NOMO-1 treated with dmso at 0.1 percent for 144 hours (cell line): ENCODE measurements around the gene ZNF429.
"Not testable (repeated sequence)": the region's sequence is repeated elsewhere in the genome, so short reads cannot be mapped to it uniquely, and the experiment has no call there.

ENCODE experiments used
- DNase-seq: peaks from one replicate; lab custom pipeline; 2025; ENCODE audit not compliant: unreplicated experiment; lab: John Stamatoyannopoulos, UW

Gene ZNF429

DNA sequence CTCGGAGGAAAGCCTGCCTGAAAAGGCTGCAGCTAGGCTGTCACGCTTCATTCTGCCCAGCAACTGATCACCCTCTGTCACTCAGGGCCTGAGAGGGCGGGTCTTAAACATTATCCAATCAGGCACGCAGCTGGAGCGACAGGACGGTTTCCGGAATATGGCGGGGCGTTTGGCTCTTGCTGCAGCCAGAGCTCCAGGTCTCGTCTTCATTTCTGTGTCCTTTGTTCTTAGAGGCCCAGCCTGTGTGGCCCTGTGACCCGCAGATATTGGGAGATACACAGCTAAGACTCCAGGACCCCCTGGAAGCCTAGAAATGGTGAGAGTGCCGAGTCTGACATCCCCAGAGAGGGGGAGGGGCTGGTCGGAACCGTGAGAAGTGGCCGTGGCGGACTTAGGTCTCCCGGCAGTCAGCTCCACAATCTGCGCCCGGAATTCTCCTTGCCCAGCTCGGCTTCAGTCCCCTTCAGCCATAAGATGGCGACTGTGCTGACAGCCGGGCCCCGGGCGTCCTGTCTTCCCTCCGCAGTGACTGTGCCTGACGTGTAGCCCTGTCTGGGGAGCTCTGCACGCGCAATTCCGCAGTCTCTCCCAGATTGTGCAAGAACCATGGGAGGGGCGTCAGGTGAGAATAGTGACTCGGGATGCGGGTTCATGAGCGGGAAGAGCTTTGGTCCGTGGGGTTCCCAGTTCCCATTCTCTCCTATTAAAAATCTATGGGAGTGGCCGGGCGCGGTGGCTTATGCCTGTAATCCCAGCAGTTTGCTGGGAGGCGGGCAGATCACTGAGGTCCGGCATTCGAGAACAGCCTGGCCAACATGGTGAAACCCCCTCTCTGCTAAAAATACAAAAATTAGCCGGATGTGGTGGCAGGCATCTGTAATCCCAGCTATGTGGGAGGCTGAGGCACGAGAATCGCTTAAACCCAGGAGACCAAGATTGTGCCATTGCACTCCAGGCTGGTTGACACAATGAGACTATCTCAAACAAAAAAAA is at the start of gene ZNF429:
Gene ZNF429 (plus strand): TSS at position 144 of the 993 bp plus-strand sequence. CDS start 170 bp downstream, at position 314.
- DNase-seq: peak; percentile 70

DNA sequence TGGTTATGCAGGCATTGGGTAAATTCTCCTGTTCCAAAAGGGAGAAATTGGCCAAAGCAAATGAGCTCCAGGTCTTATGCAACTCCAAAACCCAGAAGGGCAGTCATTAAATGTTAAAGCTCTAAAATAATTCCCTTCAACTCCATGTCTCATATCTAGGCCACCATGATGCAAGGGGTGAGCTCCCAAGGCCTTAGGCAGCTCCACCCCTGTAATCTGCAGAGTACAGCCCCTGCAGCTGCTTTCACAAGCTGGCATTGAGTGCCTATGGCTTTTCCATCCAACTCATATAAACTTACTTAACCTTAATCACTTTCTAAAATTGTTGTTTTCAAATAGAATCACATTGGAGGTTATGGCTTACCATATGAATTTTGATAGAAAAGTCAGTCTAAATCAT is 44.7 kb upstream of the ZNF429 start:
- no peak for DNase-seq

DNA sequence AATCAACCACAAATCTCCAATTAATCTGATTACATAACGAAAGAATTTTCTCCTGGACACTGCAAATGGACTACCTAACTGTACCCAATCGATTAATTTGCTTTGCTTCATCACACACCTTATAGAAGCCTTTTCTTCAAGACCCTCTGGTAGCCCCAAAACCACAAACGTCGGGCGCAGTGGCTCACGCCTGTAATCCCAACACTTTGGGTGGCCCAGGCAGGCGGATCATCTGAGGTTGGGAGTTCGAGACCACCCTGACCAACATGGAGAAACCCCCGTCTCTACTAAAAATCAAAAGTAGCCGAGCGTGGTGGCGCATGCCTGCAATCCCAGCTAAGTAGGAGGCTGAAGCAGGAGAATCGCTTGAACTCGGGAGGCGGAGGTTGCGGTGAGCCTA is 42.9 kb upstream of the ZNF429 start:
- DNase-seq: no peak

DNA sequence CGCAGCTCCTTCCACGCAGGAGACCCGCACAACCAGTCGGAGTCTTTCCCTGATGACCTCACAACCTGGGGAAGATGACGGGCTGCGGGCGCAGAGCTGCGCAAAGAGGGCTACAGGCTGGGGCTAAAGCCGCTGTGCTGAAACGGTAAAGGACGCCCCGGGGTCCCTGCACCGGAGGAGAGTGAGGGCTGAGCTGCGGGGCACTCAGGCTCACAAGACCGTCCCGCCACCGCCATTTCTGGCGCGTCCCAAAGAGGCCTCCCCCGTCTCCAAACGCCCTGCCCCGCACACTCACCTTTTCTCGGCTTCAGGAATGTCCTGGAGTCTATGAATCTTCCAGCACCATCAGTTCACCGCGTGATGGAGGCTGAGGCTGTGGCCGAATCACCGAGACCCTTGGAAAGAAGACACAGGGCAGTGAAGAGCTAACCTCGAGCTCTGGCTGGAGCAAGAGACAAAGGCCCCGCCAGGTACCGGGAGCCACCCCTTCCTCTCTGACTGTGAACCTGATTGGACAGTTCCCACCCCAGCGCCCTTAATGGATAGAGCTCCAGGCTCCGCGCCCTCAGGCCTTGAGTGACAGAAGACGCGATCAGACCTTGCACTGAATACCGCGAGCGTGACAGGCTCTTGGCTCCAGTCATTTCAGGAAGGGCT is 41.8 kb upstream of the ZNF429 start:
- no peak for DNase-seq

DNA sequence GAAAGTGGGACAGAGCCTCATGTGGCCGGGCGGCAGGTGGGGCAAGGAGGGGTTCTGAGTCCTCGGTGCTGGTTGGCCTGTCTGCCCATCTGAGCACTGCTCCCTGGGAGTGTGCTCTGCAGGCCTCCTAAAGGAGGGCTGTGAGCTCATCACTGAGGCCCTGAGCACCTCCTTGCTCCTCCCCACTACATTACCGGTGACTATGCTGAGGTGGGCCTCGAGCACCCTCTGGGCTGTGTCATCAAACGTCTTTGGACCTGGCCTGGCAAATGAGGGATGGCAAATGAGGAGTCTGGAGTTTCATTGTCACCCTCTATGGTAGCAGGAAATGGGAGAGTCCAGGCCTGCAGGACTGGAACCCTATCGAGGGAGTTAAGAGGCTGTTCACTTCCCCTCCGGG is 38.8 kb upstream of the ZNF429 start:
- no peak for DNase-seq

DNA sequence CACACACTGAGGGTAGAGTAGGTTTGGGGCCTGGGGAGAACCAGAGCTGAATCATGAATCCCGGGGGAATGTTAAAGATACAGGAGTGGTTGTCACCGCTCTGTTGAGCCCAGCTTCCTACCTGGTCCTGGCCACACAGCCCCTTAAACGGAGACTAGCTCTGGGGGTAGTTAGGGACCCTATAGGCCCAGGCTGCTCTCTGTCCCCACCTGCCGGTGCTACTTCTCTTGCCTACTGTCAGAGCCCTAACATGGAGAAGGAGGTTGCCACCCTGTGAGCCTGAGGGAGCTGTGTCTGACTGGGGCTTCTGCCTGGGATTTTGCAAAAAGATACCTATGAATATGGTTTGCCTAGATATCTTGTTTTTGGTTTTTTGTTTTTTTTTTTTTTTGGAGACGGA is 36.6 kb upstream of the ZNF429 start:
- DNase-seq: no peak

DNA sequence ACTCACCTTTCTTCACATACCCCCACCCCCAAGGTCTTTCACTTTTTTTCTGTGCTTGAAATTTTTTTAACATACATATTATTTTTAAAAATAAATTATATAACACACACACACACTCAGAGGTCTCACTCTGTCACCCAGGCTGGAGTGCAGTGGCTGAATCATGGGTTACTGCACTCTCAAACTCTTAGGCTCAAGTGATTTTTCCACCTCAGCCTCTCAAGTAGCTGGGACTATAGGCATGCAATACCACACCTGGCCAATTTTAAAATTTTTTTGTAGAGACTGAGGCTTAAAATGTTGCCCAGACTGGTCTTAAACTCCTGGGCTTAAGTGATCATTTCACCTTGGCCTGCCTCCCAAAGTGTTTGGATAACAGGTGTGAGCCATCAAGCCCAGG is 32.9 kb upstream of the ZNF429 start:
- DNase-seq: no peak

DNA sequence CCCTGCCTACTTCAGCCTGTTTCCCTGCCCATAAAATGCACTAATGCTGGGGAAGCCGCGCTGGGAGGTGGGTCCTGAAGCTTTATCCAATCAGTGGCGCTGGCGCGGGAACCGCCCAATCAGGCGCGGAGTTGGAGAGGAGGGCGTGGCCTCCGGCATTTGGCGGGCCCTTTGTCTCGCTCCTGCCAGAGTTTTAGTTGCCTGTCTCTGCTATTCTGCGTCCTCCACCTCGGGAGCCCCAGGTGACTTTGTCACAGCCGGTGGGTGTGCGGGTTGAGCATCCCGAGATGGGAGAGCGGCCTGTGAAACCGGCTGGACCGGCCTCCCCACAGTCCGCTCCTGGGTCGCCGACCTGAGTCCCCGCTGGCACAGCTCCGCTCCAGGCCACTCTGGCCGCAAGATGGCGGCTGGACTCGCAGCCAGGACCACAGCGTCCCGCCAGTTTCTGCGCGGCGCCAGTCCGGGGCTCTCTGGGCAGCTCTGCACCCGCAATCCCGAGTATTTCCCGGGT is 30.7 kb upstream of the ZNF429 start:
- no peak for DNase-seq

DNA sequence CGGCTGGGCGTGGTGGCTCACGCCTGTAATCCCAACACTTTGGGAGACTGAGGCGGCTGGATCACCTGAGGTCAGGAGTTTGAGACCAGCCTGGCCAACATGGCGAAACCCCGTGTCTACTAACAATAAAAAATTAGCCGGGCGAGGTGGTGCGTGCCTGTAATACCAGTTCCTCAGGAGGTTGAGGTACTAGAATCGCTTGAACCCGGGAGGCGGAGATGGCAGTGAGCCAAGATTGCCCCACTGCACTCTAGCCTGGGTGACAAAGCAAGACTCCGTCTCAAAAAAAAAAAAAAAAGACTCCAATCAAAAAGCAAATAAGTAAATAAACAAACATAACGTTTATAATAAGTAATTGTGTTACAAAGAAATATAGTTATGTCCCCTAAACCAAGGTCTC is 23.0 kb upstream of the ZNF429 start:
- DNase-seq: not testable (repeated sequence)

DNA sequence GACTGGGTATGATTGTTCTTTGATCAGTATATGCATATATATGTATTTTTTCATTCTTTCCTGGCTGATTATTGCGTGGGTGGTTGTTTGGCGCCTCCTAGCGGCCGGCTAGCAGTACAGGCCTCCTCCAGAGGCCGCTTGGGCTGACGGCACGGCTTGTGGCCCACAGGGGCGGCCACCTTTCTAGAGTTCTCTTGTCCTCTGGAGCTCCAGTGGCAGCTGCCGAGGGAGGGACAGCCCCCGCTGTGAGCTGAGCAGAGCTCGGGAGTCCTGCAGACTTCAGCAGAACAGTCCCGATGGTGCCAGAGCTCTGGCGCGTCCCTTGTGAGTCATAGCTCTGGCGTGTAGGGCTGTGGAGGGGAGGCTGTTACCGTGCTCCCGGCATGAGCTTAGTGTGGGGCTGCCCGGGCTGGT is 22.5 kb upstream of the ZNF429 start:
- no peak for DNase-seq

DNA sequence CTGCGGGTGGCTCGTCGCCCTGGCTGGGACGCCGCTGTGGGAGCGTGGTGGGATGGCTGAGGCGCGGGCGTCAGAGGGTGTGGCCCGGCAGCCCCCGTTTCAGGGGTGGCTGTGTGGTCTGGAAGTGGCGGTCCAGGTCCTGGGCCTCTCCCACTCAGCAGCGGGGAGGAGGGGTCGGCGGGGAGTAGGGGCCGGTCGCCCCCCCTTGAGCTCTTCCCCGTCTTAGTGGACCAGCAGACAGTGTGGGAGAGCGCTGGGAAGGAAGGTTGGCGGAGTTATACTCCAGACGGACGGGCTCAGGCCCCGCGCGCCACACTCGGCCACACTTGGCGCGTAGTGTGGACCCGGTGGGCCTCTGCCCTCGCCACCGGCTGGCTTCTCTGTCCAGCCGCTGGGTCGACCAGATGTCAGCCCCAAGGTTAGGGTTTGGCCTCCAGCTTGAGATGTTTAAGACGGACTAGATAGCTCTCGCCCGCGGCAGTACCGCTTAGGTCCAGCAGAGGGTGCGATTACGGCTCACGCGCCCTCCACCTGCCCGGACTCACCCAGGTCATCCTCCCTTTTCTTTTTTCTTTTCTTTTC is 21.7 kb upstream of the ZNF429 start:
- DNase-seq: no peak

DNA sequence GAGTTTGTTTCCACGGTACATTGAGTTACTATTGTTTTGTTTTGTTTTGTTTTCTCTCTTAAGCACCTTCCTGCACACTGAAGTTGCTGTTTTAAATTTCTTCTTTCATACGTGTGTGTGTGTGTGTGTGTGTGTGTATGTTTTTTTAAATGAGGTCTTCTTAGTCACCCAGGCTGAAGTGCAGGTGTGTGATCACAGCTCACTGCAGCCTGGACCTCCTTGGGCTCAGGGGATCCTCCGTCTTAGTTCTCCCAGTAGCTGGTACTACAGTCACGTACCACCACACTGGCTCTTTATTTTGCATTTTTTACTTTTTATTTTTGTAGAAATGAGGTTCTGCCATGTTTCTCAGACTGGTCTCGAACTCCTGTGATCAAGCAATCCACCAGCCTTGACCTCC is 20.8 kb upstream of the ZNF429 start:
- no peak for DNase-seq

DNA sequence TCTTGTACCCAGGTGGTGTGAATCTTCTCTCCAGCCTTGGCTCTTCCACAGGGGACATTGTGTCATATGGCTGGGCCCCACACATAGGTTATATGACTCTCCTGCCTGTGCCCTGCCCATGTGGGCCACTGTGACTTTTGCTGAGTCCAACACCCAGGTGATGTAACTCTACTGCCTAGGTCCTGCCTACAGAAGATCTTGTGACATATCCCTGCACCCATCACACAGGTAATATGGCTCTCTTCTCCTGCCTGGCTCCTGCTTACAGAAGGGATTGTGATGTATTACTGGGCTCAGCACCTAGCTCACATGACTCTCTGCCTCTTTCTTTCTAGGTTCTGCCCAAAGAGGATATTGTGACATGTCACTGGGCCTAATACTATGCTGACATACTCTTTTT is 19.5 kb upstream of the ZNF429 start:
- no peak for DNase-seq

DNA sequence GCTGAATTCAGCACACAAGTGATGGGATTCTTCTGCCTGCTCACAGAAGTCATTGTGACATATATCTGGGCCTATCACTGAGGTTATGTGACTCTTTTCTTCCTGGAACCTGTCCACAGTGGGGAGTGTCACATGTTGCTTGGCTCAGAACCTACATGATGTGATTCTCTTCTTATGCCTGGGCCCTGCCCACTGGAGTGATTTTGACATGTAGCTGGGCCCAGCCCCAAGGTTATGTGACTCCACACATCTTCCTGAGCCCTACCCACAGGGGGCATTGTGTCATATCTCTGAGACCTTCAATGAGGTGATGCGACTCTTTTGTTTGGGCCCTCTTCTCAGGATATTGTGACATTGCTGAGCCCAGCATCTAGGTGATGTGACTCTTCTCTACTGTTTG is 17.4 kb upstream of the ZNF429 start:
- DNase-seq: no peak

DNA sequence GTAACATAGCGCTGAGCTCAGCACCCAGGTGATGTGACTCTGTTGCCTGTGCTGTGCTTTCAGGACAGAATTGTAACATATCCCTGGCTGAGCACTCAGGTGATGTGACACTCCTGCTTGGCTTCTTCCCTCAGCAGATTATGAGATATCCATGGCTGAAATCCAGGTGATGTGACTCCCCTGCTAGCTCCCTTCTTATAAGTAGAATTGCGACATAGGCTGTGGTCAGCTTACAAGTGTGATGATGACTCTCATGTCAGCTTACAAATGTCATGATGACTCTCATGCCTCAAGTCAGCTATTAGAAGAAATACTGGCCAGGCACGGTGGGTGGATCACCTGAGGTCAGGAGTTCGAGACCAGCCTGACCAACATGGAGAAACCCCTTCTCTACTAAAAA is 14.3 kb upstream of the ZNF429 start:
- DNase-seq: no peak

DNA sequence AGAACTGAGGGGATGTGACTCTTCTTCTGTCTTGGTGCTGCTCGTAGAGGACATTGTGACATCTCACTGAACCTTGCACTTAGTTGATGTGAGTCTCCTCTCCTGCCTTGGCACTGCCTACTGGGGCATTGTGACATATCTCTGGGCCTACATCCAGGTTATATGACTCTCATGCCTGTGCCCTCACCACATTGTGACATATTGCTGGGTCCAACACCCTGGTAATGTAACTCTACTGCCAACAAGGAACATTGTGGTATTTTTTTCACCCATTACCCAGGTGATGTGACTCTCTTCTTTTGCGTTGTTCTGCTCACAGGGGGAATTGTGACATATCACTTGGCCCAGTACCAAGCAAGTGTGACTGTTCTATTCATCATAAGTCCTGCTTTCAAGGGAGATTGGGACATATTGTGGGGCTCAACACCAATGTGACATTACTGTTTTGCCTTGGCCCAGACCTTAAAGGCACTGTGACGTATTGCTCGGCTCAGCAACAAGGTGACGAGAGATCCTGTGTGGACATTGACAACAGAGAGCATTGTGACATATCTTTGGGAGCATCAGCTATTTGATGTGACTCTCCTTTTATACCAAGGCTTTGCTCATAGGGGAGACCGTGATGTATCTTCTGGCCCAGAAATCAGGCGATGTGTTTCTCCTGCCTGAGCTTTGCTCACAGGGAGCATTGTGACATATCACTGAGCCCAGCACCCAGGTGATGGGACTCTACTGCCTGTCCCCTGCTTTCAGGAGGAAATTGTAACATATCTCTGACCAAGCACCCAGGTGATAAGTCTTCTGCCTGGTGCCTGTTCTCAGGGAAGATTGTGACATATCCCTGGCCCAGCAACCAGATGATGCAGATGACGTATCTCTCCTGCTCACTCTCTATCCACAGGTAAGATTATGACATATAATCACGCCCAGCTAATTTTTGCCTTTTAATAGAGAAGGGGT is 12.2 kb upstream of the ZNF429 start:
- DNase-seq: no peak

DNA sequence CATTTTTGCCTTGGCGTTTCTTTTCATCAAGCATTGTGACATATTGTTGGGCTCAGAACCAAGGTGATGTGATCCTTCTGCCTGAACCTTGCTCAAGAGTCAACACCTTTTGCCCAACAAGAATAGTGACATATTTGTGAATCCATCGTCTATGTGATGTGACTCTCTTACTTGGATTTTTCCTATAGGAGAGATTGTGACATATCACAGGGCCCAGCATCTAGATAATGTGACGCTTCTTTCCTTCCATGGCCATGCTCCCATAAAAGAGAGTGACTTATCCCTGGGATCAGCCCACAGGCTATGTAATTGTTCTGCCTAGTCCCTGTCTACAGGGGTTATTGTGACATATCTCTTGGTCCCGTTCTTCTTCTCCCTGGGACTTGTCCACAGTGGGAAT is 8.5 kb upstream of the ZNF429 start:
- no peak for DNase-seq

DNA sequence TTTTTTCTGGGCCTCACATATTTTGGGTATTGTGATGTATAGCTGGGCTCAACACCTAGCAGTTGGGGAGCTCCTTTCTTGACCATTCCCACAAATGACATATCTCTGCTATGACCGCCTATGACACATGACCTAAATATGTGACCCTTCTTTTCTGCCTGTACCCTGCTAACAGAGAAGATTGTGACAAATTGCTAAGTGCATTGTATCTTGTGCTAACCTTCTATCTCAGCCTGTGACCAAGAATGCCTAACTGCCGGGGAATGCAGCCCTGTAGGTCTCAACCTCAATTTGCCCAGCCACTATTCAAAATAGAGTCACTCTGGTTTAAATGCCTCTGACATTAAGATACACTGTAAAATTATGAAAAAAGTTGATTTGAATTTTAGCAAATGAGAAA is 6.8 kb upstream of the ZNF429 start:
- DNase-seq: no peak

DNA sequence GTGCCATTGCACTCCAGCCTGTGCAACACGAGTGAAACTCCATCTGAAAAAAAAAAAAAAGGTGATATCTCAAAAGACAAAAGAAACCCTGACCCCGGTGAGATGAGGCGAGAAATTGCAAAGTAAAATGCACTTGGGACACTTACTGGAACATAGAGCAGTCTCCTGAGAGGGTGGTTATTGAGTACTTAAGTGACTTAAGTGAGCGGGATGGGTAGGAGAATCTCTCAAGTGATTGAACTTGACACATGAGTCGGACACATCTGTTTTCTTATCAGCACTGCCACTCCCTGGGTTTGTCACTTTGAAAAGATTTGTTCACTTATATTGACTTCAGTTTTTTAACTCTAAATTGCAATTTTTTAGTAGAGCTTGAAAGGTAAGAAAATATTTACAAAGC is 2.8 kb downstream of the ZNF429 start:
- no peak for DNase-seq

DNA sequence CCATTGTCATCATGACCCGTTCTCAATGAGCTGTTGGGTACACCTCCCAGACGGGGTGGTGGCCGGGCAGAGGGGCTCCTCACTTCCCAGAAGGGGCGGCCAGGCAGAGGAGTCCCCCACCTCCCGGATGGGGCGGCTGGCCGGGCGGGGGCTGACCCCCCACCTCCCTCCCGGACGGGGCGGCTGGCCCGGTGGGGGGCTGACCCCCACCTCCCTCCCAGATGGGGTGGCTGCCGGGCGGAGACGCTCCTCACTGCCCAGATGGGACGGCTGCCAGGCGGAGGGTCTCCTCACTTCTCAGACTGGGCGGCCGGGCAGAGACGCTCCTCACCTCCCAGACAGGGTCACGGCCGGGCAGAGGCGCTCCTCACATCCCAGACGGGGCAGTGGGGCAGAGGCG is 5.7 kb downstream of the ZNF429 start:
- not testable (repeated sequence) for DNase-seq

DNA sequence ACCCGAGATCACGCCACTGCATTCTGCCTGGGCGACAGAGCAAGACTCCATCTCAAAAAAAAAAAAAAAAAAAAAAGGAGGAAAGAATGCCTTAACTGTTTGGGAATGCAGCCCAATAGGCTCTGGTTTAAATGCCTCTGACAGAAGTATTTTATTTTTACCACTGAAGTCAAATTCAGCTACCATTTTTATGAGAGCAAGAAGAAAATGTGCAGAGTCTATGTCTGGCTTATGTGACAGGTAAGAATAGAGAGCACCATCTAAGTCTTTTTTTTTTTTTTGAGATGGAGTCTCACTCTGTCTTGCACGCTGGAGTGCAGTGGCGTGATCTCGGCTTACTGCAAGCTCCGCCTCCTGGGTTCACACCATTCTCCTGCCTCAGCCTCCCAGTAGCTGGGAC is 7.2 kb downstream of the ZNF429 start:
- not testable (repeated sequence) for DNase-seq
